CD4-positive, CD25-positive, alpha-beta regulatory T cell (primary cell): Measurements from ENCODE around the gene SLC12A6. TPM values are rescaled to one million over a fixed set of nuclear protein-coding genes. Genes with fewer than 3 reads are reported as not detected.
A peak's percentile ranks its signal among the peaks of the same experiment; 100 is the strongest.
"Not testable (repeated sequence)": the region's sequence is repeated elsewhere in the genome, so short reads cannot be mapped to it uniquely, and the experiment has no call there.

Experiments used
- ATAC-seq, 2 donors: fragments of 150-1000 bp; cut with Tn5 transposase; one replicate each; pipeline ENCODE4 v1.10.0; 2021; ENCODE audit warnings: low read depth in 2 of 2, moderate number of reproducible peaks in 2 of 2, moderate library complexity in 1 of 2
- DNase-seq, 3 donors: peaks; one replicate each; pipeline versions ENCODE4 v3.0.0 to v3.0.0-alpha.2; 2012 to 2022; ENCODE audit warnings: mixed read lengths in 1 of 3
- H3K27ac ChIP-seq: one replicate; pipeline ENCODE4 v1.7.0; 2013; ENCODE audit warnings: mild to moderate bottlenecking, low read length; ENCODE audit not compliant: insufficient read depth, poor library complexity, severe bottlenecking
- H3K27me3 ChIP-seq: one replicate; pipeline ENCODE4 v1.7.0; 2013; ENCODE audit warnings: low read length; ENCODE audit not compliant: control insufficient read depth, insufficient read depth
- H3K36me3 ChIP-seq: one replicate; pipeline ENCODE4 v1.7.0; 2013; ENCODE audit warnings: mild to moderate bottlenecking, low read length, moderate library complexity; ENCODE audit not compliant: control insufficient read depth, insufficient read depth
- H3K4me1 ChIP-seq: 2 replicates; pipeline ENCODE4 v1.7.0; 2013; ENCODE audit warnings: mild to moderate bottlenecking, low read length; ENCODE audit not compliant: insufficient read depth, control insufficient read depth, poor library complexity, severe bottlenecking
- H3K4me3 ChIP-seq: one replicate; pipeline ENCODE4 v1.7.0; 2013; ENCODE audit warnings: low read depth, mild to moderate bottlenecking, low read length, moderate library complexity
- H3K9me3 ChIP-seq, 2 experiments: 1 replicate in 1 of 2; 2 replicates in 1 of 2; pipeline ENCODE4 v1.7.0; 2013; ENCODE audit warnings: low read length in 2 of 2, mild to moderate bottlenecking in 1 of 2, moderate library complexity in 1 of 2; ENCODE audit not compliant: control insufficient read depth in 2 of 2
- H3K27ac Mint-ChIP-seq, 3 donors: one replicate each; pipeline ENCODE4 v1.8.0; 2020 to 2022; ENCODE audit warnings: mild to moderate bottlenecking in 3 of 3, mixed read lengths in 3 of 3, moderate library complexity in 2 of 3
- H3K27me3 Mint-ChIP-seq: one replicate; pipeline ENCODE4 v1.8.0; 2022; ENCODE audit warnings: mild to moderate bottlenecking, mixed read lengths
- H3K36me3 Mint-ChIP-seq: one replicate; pipeline ENCODE4 v1.8.0; 2020; ENCODE audit warnings: mixed read lengths
- H3K4me1 Mint-ChIP-seq, 4 donors: one replicate each; pipeline ENCODE4 v1.8.0; 2020 to 2022; ENCODE audit warnings: mixed read lengths in 4 of 4, mild to moderate bottlenecking in 1 of 4
- H3K4me3 Mint-ChIP-seq, 4 donors: one replicate each; pipeline ENCODE4 v1.8.0; 2020 to 2022; ENCODE audit warnings: mild to moderate bottlenecking in 4 of 4, mixed read lengths in 4 of 4, moderate library complexity in 3 of 4
- H3K9me3 Mint-ChIP-seq, 7 donors: one replicate each; pipeline ENCODE4 v1.8.0; 2020 to 2022; ENCODE audit warnings: mixed read lengths in 7 of 7, mild to moderate bottlenecking in 3 of 7, moderate library complexity in 2 of 7
- polyA plus RNA-seq, 4 donors: library from polyadenylated mRNA; unstranded; fragments of 300-500 nt; fragmentation: Illumina TruSeq; gene quantifications; one replicate each; pipeline ENCODE4 v1.2.3, GENCODE V29; 2021
- total RNA-seq: library from RNA; stranded (reverse); gene quantifications from one replicate; pipeline ENCODE4 v1.2.3, GENCODE V29; 2022

The SLC12A6 gene
- total and polyA plus RNA-seq, 5 donors from 2014 or later, result 14.1 to 150 (median 14.7) TPM

DNA sequence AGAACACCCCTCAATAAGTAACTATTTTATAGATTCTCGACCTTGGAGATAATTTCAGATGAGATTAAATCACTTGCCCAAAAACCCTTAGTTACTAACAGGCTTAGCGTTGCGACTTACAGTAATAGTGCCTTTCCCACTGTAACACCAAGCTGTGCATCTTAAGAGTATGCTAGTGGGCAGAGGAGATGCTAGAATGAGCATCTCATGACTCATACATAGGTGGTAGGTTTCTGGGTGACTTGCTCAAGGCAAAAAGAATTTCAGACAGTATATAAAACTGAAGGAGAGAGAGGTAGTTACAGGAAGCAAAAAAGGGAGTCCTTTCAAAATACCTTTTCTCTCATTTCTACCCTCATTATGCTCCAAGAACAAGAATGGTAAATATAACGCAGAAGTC lies 131.6 kb downstream of the SLC12A6 start:
- Mint-ChIP-seq H3K27me3 (no peaks in the 10 kb centered on the region), H3K4me1 (peaks cover 23 to 31% (median 25%) of the 10 kb centered on the region in 4 donors), H3K9me3 (peaks cover 0 to 2% (median 0%) of the 10 kb centered on the region in 7 donors), H3K4me3 (peak overlapping the region in 2 of 4 donors; percentile 7 to 90), H3K27ac (peak overlapping the region in 1 of 3 donors; percentile 41), H3K36me3 (peaks cover 14% of the 10 kb centered on the region)
- H3K27me3 ChIP-seq, result no peaks in the 10 kb centered on the region
- H3K4me1 ChIP-seq, result peaks cover 20% of the 10 kb centered on the region
- H3K36me3 ChIP-seq, result no peaks in the 10 kb centered on the region
- H3K4me3 ChIP-seq, result no peak overlapping the region
- ATAC-seq (no peak), DNase-seq (no peak)
- no peak overlapping the region for H3K27ac ChIP-seq
- H3K9me3 ChIP-seq, result no peaks in the 10 kb centered on the region

DNA sequence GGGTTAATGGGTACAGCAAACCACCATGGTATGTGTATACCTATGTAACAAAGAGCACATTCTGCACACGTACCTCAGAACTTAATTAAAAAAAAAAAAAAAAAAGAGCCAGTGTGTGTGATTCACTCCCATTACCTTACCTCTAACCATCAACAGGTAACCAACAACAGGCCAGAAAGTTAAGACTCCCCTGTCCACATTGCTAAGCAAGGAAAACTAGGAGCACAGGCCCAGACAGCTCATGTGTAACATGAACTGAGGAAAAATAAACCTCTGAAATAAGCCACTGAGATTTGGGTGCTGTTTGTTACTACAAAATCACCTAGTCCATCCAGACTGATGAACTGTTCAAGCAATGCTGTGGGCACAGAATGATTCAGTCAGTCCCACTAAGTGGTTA lies 133.6 kb downstream of the SLC12A6 start:
- Histone ChIP-seq H3K9me3 (no peaks in the 10 kb centered on the region), H3K4me1 (peaks cover 10% of the 10 kb centered on the region), H3K36me3 (no peaks in the 10 kb centered on the region), H3K27me3 (no peaks in the 10 kb centered on the region), H3K27ac (no peak overlapping the region), H3K4me3 (no peak overlapping the region)
- ATAC-seq, result no peak
- peaks cover 20 to 27% (median 22%) of the 10 kb centered on the region in 4 donors for H3K4me1 Mint-ChIP-seq
- H3K4me3 Mint-ChIP-seq, result no peak overlapping the region
- no peaks in the 10 kb centered on the region for H3K27me3 Mint-ChIP-seq
- DNase-seq, result no peak
- H3K27ac Mint-ChIP-seq, result no peak overlapping the region
- peaks cover 23% of the 10 kb centered on the region for H3K36me3 Mint-ChIP-seq
- peaks cover 0 to 2% (median 0%) of the 10 kb centered on the region in 7 donors for H3K9me3 Mint-ChIP-seq

DNA sequence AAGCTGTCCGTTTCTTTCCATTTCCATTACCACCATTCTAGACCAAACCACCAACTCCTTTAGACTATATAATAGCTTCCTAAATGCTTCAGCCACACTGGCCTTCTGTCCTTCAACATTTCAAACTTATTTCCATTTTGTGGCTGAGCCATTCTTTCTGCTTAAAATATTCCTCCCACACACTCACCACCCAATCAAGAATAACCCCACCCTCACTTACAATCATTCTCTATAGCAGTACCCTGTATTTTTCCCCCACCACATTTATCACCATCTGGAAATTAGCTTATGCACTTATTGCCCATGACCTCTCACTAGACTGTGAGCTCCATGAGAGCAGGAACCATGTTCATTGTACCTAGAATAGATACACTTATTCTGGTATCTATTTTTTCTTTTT lies 134.3 kb downstream of the SLC12A6 start:
- peak overlapping the region in 2 of 3 donors; percentile 12 to 46 for H3K27ac Mint-ChIP-seq
- no peak for ATAC-seq
- H3K9me3 Mint-ChIP-seq, result peaks cover 0 to 2% (median 0%) of the 10 kb centered on the region in 7 donors
- H3K27me3 ChIP-seq, result no peaks in the 10 kb centered on the region
- no peaks in the 10 kb centered on the region for H3K9me3 ChIP-seq
- H3K4me3 Mint-ChIP-seq, result no peak overlapping the region
- H3K4me1 Mint-ChIP-seq, result peaks cover 14 to 23% (median 19%) of the 10 kb centered on the region in 4 donors
- no peaks in the 10 kb centered on the region for H3K27me3 Mint-ChIP-seq
- DNase-seq, result no peak
- H3K4me1 ChIP-seq, result peaks cover 5% of the 10 kb centered on the region
- H3K36me3 Mint-ChIP-seq, result peaks cover 23% of the 10 kb centered on the region
- H3K4me3 ChIP-seq, result no peak overlapping the region
- no peaks in the 10 kb centered on the region for H3K36me3 ChIP-seq
- H3K27ac ChIP-seq, result no peak overlapping the region

DNA sequence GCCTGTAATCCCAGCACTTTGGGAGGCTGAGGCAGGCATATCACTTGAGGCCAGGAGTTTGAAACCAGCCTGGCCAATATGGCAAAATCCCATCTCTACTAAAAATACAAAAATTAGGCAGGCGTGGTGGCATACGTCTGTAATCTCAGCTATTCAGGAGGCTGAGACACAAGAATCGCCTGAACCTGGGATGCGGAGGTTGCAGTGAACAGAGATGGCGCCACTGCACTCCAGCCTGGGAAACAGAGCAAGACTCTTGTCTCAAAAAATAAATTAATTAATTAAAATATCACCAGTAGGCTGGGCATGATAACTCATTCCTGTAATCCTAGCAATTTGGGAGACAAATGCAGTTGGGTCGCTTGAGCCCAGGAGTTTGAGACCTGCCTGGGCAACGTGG lies 144.3 kb downstream of the SLC12A6 start:
- not testable (repeated sequence) for H3K9me3 Mint-ChIP-seq, DNase-seq, H3K9me3 ChIP-seq, H3K27me3 ChIP-seq, H3K27ac ChIP-seq, H3K4me1 ChIP-seq, H3K36me3 Mint-ChIP-seq, H3K36me3 ChIP-seq, ATAC-seq, H3K27ac Mint-ChIP-seq, H3K27me3 Mint-ChIP-seq, H3K4me3 ChIP-seq, H3K4me3 Mint-ChIP-seq
- H3K4me1 Mint-ChIP-seq, result peaks cover 0 to 29% (median 17%) of the 10 kb centered on the region in 4 donors

DNA sequence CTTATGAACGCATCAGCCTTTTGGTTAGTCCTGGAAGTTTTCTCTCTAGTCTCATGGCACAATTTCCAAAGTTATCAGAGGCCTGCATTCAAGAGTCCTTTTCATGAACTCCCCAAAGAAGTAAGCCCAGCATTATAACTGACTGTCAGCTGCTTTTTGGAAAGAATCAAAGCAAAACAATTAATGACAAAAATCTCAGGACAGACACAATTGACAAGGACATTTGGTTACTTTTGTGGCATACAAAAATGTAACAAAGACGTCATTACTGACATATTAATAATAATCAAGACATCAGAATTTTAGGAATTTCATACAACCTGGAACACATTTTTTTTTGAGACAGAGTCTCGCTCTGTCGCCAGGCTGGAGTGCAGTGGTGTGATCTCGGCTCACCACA lies 148.9 kb downstream of the SLC12A6 start:
- Histone ChIP-seq H3K9me3 (no peaks in the 10 kb centered on the region), H3K27ac (no peak overlapping the region), H3K36me3 (no peaks in the 10 kb centered on the region), H3K27me3 (no peaks in the 10 kb centered on the region), H3K4me3 (no peak overlapping the region), H3K4me1 (no peaks in the 10 kb centered on the region)
- DNase-seq, result no peak
- Mint-ChIP-seq H3K4me3 (no peak overlapping the region), H3K4me1 (peaks cover 0 to 29% (median 12%) of the 10 kb centered on the region in 4 donors), H3K27me3 (no peaks in the 10 kb centered on the region), H3K27ac (no peak overlapping the region), H3K36me3 (peaks cover 15% of the 10 kb centered on the region), H3K9me3 (no peaks in the 10 kb centered on the region)
- no peak for ATAC-seq

DNA sequence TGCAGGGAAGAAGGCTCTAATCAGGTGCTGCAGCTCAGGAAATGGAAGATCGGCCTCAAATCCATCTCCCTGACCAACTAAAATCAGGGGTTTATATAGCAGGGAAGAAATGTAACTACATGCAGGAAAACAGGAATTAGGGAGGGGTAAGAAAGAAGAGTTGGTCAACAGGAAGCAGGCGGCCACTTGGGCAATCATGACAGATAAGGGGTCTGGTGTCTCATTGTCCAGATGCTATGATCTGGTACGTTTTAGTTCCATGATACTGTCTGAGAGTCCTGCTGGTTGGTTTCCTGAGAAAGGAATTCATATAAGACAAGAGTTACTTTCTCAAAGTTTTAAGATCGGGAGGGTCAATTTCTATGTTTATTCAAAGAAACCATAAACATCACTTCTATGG lies 151.9 kb downstream of the SLC12A6 start:
- H3K27me3 Mint-ChIP-seq, result no peaks in the 10 kb centered on the region
- peaks cover 15% of the 10 kb centered on the region for H3K36me3 Mint-ChIP-seq
- H3K4me3 ChIP-seq, result no peak overlapping the region
- H3K27ac Mint-ChIP-seq, result peak overlapping the region in 1 of 3 donors; percentile 46
- H3K4me3 Mint-ChIP-seq, result no peak overlapping the region
- H3K27ac ChIP-seq, result no peak overlapping the region
- no peaks in the 10 kb centered on the region for H3K36me3 ChIP-seq
- H3K9me3 ChIP-seq, result no peaks in the 10 kb centered on the region
- H3K27me3 ChIP-seq, result no peaks in the 10 kb centered on the region
- H3K4me1 ChIP-seq, result no peaks in the 10 kb centered on the region
- ATAC-seq, result no peak
- peaks cover 0 to 26% (median 13%) of the 10 kb centered on the region in 4 donors for H3K4me1 Mint-ChIP-seq
- no peak for DNase-seq
- H3K9me3 Mint-ChIP-seq, result peaks cover 0 to 3% (median 0%) of the 10 kb centered on the region in 7 donors

- ATAC-seq, result no peak
These were observed 154.6 kb downstream of the SLC12A6 start for GRCh38 chr15:34182942-34183341.

More at GRCh38 chr15:34182942-34183341, 154.6 kb downstream of the SLC12A6 start:
- Mint-ChIP-seq H3K4me1 (peaks cover 9 to 25% (median 18%) of the 10 kb centered on the region in 4 donors), H3K4me3 (no peak overlapping the region), H3K27ac (no peak overlapping the region), H3K27me3 (no peaks in the 10 kb centered on the region), H3K36me3 (peaks cover 14% of the 10 kb centered on the region), H3K9me3 (peaks cover 0 to 3% (median 0%) of the 10 kb centered on the region in 7 donors)
- H3K27ac ChIP-seq, result no peak overlapping the region
- no peaks in the 10 kb centered on the region for H3K4me1 ChIP-seq
- DNase-seq, result no peak
- no peaks in the 10 kb centered on the region for H3K9me3 ChIP-seq
- H3K27me3 ChIP-seq, result no peaks in the 10 kb centered on the region
- no peaks in the 10 kb centered on the region for H3K36me3 ChIP-seq
- H3K4me3 ChIP-seq, result no peak overlapping the region
